ENCODE results near the gene TSPAN16.

TSPAN16 gene

DNA sequence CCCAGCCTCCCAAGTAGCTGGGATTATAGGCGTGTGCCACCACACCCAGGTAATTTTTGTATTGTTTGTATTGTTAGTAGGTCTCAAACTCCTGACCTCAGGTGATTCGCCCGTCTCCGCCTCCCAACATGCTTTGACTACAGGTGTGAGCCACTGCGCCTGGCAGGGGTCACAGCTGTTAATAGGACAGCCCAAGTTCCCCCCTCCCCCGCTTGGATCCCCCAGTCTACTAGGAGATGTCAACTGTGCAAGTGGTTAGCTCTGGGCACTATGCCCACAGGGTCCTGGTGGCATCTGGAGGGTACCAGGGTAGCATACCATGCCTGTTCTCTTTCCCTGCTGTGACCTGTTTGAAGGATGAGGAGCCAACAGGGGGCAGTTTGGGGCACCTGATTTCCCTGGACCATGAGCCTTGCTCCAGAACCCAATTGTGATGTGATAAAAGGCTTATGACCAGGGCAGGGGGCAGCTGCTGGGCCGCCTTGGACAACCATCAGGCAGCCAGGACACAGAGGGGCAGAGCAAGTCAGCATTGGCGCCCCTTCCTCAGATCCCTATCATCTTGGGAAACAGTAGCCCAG is at the start of gene TSPAN16:
TSPAN16 (plus strand) TSS at position 496 of the 581 bp plus-strand sequence. CDS start 138 bp downstream, outside the sequence.
- in situ Hi-C loops (cut with MboI; ENCODE audit: low sequenced_read_pairs) = loop anchor here (10.0 kb wide), 1 partner anchor 149 kb away; no protein-coding TSS in a partner anchor

GRCh38 chr19:11246941-11247340 is 49.0 kb upstream of the TSPAN16 start:
- in situ Hi-C loops (cut with MboI; ENCODE audit: low sequenced_read_pairs) = no loop called here

GRCh38 chr19:11247391-11247790 is 48.6 kb upstream of the TSPAN16 start:
- in situ Hi-C loops (cut with MboI; ENCODE audit: low sequenced_read_pairs) = no loop called here

DNA sequence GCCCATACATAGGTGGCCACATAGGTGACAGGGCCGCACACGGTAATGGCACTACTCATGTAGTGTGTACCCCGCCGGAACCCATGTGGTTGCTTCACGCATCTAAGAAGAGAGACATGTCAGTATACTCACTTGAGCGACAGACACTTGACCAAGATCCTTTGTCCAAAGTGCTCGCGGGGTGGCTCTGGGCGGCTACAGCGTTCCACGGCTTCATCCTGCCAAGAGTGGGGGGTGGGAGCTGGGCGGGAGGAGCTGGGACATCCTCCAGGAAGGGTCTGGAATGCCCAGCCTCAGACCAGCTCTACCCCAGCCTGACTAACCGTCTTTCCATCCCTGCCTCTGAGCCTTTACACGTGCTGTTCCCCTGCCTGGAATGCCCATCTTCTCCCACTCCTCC is 48.0 kb upstream of the TSPAN16 start:
- in situ Hi-C loops (cut with MboI; ENCODE audit: low sequenced_read_pairs) = no loop called here

- in situ Hi-C loops (cut with MboI; ENCODE audit: low sequenced_read_pairs) = no loop called here
Measured at GRCh38 chr19:11248852-11249251, 47.1 kb upstream of the TSPAN16 start.

DNA sequence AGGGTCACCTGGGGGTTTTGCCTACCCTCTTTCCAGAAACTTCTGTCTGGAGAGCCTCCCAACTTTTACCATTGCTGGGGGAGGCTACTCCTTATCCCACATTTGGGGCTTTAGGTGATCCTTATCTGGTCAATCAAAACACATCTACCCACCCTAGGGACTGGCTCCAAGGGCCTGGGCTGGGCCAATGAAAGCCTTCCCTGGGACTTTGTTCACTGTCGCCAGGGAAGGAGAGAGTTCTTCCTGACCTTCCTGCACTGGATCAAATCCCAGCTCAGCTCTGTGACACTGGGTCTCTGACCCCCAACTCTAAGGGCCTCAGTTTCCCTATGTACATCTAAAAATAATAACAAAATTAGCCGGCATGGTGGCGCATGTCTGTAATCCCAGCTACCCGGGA is 44.7 kb upstream of the TSPAN16 start:
- in situ Hi-C loops (cut with MboI; ENCODE audit: low sequenced_read_pairs) = no loop called here

DNA sequence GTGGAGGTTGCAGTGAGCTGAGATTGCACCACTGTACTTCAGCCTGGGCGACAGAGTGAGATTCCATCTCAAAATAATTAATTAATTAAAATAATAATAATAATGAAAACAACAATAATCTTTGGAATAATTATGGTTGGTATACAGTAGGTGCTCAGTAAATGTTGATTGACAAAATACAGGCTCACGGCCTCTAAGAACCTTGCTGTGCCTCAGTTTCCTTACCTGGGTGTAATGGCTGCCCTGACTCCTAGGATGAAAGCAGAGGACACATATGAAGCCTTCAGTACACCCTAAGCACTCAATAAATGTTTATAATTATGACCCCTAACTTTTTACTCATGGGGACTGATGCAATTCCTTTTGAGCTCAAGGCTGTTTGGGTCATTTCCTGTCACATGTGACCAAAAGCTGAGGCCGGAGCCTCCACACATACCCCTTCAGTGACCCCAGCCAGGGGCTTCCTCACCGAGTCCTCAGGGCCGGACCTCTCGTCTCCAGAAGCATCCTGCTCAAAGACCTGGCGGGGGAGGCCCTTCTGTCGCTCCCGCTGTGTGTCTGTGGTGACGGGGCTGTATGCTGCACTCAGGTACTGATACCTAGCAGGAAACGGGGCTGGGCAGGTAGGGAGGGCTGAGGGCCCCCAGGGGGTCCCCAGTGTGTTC is 44.2 kb upstream of the TSPAN16 start:
- in situ Hi-C loops (cut with MboI; ENCODE audit: low sequenced_read_pairs) = no loop called here

DNA sequence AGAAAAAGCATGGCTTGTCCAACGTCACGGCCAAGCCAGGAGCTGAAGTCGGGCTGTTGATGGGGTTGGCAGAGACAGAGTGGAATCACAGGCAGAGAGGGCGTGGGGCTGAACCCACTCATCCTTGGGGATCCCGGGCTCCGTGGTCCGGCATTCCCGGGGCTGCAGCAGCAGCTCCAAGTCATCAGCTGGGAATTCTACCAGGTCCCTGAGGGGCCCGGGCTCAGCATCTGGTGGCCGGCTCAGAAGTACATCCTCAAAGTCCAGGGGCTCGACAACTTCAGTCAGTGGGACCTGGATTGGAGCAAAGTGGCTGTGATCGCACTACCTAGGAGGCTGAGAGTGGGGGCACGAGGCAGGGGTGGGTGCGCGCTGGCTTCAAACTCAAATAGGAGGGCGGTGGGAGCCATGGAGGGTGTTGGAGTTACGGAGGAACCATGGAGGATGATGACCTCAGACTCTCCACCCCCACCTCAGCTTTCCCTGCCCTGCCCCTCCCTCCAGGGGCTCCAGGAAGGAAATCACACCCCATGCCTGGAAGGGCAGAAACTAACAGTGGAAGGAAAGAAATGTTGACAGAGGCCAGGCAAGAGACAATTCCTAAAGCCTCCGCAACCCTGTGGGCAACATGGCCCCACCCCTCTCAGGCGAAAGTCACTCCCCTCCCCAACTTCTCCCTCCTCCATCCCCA is 43.1 kb upstream of the TSPAN16 start:
- in situ Hi-C loops (cut with MboI; ENCODE audit: low sequenced_read_pairs) = no loop called here

- in situ Hi-C loops (cut with MboI; ENCODE audit: low sequenced_read_pairs) = no loop called here
Measured at GRCh38 chr19:11254666-11255065, 41.3 kb upstream of the TSPAN16 start.

- in situ Hi-C loops (cut with MboI; ENCODE audit: low sequenced_read_pairs) = no loop called here
Measured at GRCh38 chr19:11256189-11256588, 39.8 kb upstream of the TSPAN16 start.

DNA sequence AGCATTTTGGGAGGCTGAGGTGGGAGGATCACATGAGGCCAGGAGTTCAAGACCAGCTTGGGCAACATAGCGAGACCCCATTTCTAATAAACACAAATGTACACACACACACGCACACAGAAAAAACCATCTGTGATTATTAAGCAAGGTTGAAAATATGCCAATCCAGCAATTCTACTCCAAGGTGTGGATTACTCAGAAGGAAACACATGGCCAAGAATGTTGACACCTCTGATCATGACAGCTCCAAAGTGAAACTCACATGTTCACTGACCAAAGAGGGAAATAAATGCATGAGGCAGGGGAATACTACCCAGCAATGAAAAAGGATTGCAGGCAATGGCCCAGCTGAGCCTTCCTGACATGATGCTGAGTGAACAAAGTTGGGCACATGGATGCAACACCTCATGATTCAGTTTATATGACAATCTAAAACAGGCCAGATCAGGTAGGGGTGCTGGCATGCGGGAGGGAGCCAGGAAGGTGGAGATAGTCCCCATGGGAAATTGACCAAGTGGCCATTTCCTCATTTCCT is 38.0 kb upstream of the TSPAN16 start:
- in situ Hi-C loops (cut with MboI; ENCODE audit: low sequenced_read_pairs) = no loop called here

DNA sequence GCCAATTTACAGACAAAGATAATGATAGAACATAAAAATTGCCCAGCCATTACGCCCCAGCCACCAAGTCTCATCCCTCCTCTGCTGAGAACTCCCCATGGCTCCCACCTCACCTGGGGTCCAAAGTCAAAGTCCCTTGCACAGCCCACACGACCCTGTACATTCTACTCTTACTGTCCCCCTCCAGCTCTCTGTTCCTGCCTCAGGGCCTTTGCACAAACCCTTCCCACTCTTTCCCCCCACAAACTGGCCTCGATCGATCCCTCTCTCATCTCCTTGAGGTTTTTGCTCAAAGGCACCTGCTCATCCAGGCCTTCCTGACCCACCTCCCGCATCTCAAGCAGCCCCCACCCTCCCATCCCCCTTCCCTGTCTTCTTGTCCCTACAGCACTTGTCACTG is 35.0 kb upstream of the TSPAN16 start:
- in situ Hi-C loops (cut with MboI; ENCODE audit: low sequenced_read_pairs) = no loop called here

DNA sequence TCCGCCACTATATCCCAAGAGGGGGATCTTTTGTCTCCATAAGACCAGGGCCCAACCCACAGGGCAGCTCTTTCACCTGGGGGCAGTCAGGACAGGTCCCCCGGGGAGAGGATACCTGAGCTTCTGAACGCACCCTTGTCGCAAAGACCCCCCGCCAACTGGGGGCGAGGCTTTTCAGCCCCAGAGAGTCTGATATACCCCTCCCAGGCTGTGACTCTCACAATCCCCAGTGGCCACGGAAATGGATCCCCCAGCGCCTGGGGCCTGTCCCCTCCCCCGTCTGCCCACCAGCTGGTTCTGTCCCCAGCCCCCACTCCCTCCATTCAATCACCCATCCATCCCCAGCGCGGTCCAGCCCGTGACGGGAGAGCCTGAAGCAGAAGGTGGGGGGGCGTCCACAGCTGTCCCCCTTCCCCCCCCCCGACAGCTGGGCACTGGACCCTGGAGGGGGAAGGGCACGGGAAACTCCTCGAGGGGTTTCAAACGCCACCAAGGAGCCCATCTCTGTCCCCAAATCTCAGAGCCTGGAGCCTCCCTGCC is 34.5 kb upstream of the TSPAN16 start:
- in situ Hi-C loops (cut with MboI; ENCODE audit: low sequenced_read_pairs) = no loop called here

DNA sequence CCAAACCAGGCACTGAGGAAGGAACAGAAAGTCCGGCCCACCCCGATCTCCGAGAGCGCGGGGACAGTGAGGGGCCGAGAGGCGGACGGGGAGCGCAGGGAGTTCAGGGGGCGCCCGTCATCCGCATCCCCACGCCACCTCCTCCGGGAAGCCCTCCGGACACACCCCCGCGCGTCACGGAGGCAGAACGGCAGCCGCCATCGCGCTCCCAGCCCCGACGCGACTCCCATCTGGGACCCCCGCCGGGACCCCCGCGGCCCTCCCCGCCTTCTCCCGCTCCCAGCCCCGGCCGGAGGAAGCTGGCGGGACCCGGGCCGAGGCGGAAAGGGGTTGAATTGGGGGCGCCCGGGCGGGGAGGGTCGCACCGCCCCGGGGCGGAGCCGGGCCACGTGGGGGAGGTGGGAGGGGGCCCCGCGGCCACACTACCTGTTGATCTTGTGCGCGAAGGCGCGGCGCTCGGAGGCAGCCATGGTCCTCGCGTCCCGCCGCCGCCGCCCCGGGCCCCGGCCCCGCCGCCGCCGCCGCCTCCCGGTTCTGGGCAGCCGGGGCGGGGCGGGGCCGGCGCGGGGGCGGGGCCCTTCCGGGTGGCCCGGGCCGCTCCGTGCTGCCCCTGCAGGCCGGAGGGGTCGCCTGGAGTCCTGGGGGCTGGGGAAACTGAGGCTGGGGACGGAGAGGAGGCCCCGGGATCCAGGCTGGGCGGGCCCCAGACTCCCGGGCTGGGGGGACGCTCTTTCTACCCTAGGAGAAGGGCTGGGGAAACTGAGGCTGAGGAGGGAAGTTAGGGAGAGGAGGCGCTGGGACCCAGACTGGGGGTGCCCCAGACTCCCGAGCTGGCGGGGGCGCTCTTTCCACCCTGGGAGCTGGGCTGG is 33.8 kb upstream of the TSPAN16 start, which contains the start of gene DOCK6:
DOCK6 (minus strand) TSS at position 554 of the 869 bp plus-strand sequence; CDS start at position 470, 84 bp downstream.
- in situ Hi-C loops (cut with MboI; ENCODE audit: low sequenced_read_pairs) = no loop called here

GRCh38 chr19:11263726-11264125 is 32.2 kb upstream of the TSPAN16 start:
- in situ Hi-C loops (cut with MboI; ENCODE audit: low sequenced_read_pairs) = no loop called here

GRCh38 chr19:11264452-11265176 is 31.3 kb upstream of the TSPAN16 start:
- in situ Hi-C loops (cut with MboI; ENCODE audit: low sequenced_read_pairs) = no loop called here

DNA sequence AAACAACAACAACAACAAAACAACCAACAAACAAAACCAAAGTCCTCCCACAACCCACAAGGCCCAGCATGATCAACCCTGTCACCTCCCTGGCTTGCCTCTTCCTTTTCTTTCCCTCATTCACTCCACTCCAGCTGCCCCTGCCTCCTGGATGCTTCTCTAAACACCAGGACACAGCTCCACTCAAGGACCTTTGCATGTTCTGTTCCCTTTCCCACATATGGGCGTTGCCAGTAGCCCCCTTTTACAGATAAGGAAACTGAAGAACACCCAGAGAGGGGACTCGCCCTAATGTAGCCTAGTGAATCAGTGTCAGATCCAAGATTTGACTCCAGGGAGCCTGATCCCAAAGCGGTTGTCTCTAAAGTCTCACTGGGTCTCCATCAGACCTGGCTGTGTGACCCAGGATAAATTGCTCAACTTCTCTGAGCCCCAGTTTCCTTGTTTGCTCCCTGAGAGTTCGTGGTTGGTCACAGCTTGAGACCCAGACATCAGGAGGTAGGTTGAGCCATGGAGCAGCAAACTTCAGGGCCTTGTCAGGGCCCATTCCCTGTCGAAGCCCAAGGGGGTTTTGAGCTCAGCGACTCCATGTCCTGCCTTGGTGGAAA is 30.7 kb upstream of the TSPAN16 start:
- in situ Hi-C loops (cut with MboI; ENCODE audit: low sequenced_read_pairs) = no loop called here

- in situ Hi-C loops (cut with MboI; ENCODE audit: low sequenced_read_pairs) = no loop called here
Measured at GRCh38 chr19:11265785-11266236, 30.1 kb upstream of the TSPAN16 start.

GRCh38 chr19:11267316-11268085 is 28.5 kb upstream of the TSPAN16 start:
- in situ Hi-C loops (cut with MboI; ENCODE audit: low sequenced_read_pairs) = no loop called here

Measured in HL-60/S4 treated with retinoic acid at 250 ng/mL for 4 days and 3 days (cell line).